ENCODE data around the gene GYPC.

GRCh38 chr2:126643431-126643830, 12.5 kb upstream of the GYPC start:
- TF ChIP-seq ZNF274 (IDR thresholded peaks at IDR 0.05; ENCODE audit: low read depth, low read length) (no peak), YY1 (IDR thresholded peaks at IDR 0.05; ENCODE audit: insufficient read depth, insufficient read length) (no peak)
